WI38 (cell line): ENCODE data around the gene XRCC5.

Experiments
- H3K4me3 ChIP-seq: 2 replicates; pipeline ENCODE4 v1.5.1; 2011; ENCODE audit warnings: low read depth, mild to moderate bottlenecking, control low read depth, low read length
- CTCF ChIP-seq: IDR thresholded peaks from 2 replicates; pipeline ENCODE4 v1.5.1; 2012; ENCODE audit warnings: low read depth, mild to moderate bottlenecking, control low read depth, low read length

The XRCC5 gene

GRCh38 chr2:216108967-216109921, at the start of gene XRCC5:
Gene XRCC5, plus strand, starts transcription at chr2:216109348. Its CDS starts 89 bp downstream, at chr2:216109437.
- TF ChIP-seq CTCF, result no peak

GRCh38 chr2:216064014-216064630, 45.0 kb upstream of the XRCC5 start:
- no peak for TF ChIP-seq CTCF
- H3K4me3 ChIP-seq, result no peak overlapping the region

More at GRCh38 chr2:216108967-216109921, at the start of gene XRCC5:
- H3K4me3 ChIP-seq, result peak within 1 kb of the TSS; percentile 87

GRCh38 chr2:216064665-216065064, 44.5 kb upstream of the XRCC5 start:
- H3K4me3 ChIP-seq, result no peak overlapping the region
- TF ChIP-seq CTCF, result no peak

- no peak overlapping the region for H3K4me3 ChIP-seq
- no peak for TF ChIP-seq CTCF
These were observed 42.9 kb upstream of the XRCC5 start for GRCh38 chr2:216066230-216066629.

GRCh38 chr2:216069028-216069427, 40.1 kb upstream of the XRCC5 start:
- TF ChIP-seq CTCF, result no peak
- H3K4me3 ChIP-seq, result no peak overlapping the region

- H3K4me3 ChIP-seq, result no peak overlapping the region
- no peak for TF ChIP-seq CTCF
These were observed 39.0 kb upstream of the XRCC5 start for GRCh38 chr2:216070195-216070594.

- H3K4me3 ChIP-seq, result no peak overlapping the region
These were observed 37.9 kb upstream of the XRCC5 start for GRCh38 chr2:216071111-216071851.

More at GRCh38 chr2:216071111-216071851, 37.9 kb upstream of the XRCC5 start:
- TF ChIP-seq CTCF, result no peak
